HG03095 (cell line): ENCODE results near the gene PCP4L1.
"Not testable (repeated sequence)": the region's sequence is repeated elsewhere in the genome, so short reads cannot be mapped to it uniquely, and the experiment has no call there.

ENCODE experiments used
- ATAC-seq: cut with Tn5 transposase; IDR thresholded peaks from one replicate; pipeline ENCODE4 v1.9.1; 2021; ENCODE audit warnings: moderate library complexity; ENCODE audit not compliant: unreplicated experiment

PCP4L1 gene

GRCh38 chr1:161258439-161259344 lies at the start of gene PCP4L1:
Gene PCP4L1 (plus strand): TSS chr1:161258745. CDS start chr1:161258975, 230 bp downstream.
- ATAC-seq: no peak

- ATAC-seq: peak; percentile 59
Measured at GRCh38 chr1:161209790-161210409, 48.6 kb upstream of the PCP4L1 start.

- no peak for ATAC-seq
Measured at GRCh38 chr1:161214369-161214768, 44.2 kb upstream of the PCP4L1 start.

- ATAC-seq: no peak
Measured at GRCh38 chr1:161215076-161215475, 43.5 kb upstream of the PCP4L1 start, which contains the start of gene FCER1G. Gene FCER1G (plus strand): TSS chr1:161215295. CDS start chr1:161215322, 27 bp downstream.

GRCh38 chr1:161216945-161217712 lies 41.4 kb upstream of the PCP4L1 start:
- peak; percentile 92 for ATAC-seq

- ATAC-seq: no peak
Measured at GRCh38 chr1:161217831-161218230, 40.7 kb upstream of the PCP4L1 start.

GRCh38 chr1:161218301-161219077 lies 40.1 kb upstream of the PCP4L1 start:
- ATAC-seq: no peak

- no peak for ATAC-seq
Measured at GRCh38 chr1:161219078-161219892, 39.3 kb upstream of the PCP4L1 start.

GRCh38 chr1:161220002-161220401 lies 38.5 kb upstream of the PCP4L1 start:
- no peak for ATAC-seq

GRCh38 chr1:161222175-161223019 lies 36.1 kb upstream of the PCP4L1 start:
- no peak for ATAC-seq

- ATAC-seq: no peak
Measured at GRCh38 chr1:161223805-161224694, 34.5 kb upstream of the PCP4L1 start.

- not testable (repeated sequence) for ATAC-seq
Measured at GRCh38 chr1:161224695-161225087, 33.9 kb upstream of the PCP4L1 start.

- no peak for ATAC-seq
Measured at GRCh38 chr1:161225178-161225533, 33.4 kb upstream of the PCP4L1 start.

GRCh38 chr1:161225534-161226319 lies 32.8 kb upstream of the PCP4L1 start, which contains the start of gene TOMM40L:
Gene TOMM40L (plus strand): TSS chr1:161226060. CDS start chr1:161226490, 430 bp downstream.
- ATAC-seq: peak; percentile 87

- no peak for ATAC-seq
Measured at GRCh38 chr1:161226320-161226711, 32.2 kb upstream of the PCP4L1 start.

- no peak for ATAC-seq
Measured at GRCh38 chr1:161226759-161227158, 31.8 kb upstream of the PCP4L1 start.
